H9 (cell line): Measurements from ENCODE around the gene GLT8D1. TPM values are rescaled to one million over a fixed set of nuclear protein-coding genes. Genes with fewer than 3 reads are reported as not detected.

Source experiments
- DNase-seq: peaks from one replicate; pipeline ENCODE4 v3.0.0-alpha.2; 2017
- H2AFZ ChIP-seq: one replicate; pipeline ENCODE4 v1.6.1; 2013; ENCODE audit warnings: mild to moderate bottlenecking, low read length, control low read depth, moderate library complexity
- H2AK5ac ChIP-seq: 2 replicates; pipeline ENCODE4 v1.6.1; 2013; ENCODE audit warnings: low read length, control low read depth, mixed read lengths; ENCODE audit not compliant: insufficient read length
- H2BK120ac ChIP-seq: one replicate; pipeline ENCODE4 v1.6.1; 2013; ENCODE audit warnings: low read depth, mild to moderate bottlenecking, low read length, control low read depth, inconsistent platforms; ENCODE audit not compliant: poor library complexity, severe bottlenecking
- H2BK12ac ChIP-seq: 2 replicates; pipeline ENCODE4 v1.6.1; 2013; ENCODE audit warnings: low read length, control low read depth, mixed read lengths, low read depth; ENCODE audit not compliant: insufficient read length
- H2BK15ac ChIP-seq: 2 replicates; pipeline ENCODE4 v1.6.1; 2013; ENCODE audit warnings: low read depth, low read length, control low read depth
- H2BK20ac ChIP-seq: one replicate; pipeline ENCODE4 v1.6.1; 2013; ENCODE audit warnings: low read depth, mild to moderate bottlenecking, low read length, control low read depth, inconsistent platforms; ENCODE audit not compliant: poor library complexity, severe bottlenecking
- H2BK5ac ChIP-seq: 2 replicates; pipeline ENCODE4 v1.6.1; 2013; ENCODE audit warnings: low read length, control low read depth, mixed read lengths; ENCODE audit not compliant: insufficient read length
- H3K14ac ChIP-seq: 2 replicates; pipeline ENCODE4 v1.6.1; 2013; ENCODE audit warnings: low read length, control low read depth; ENCODE audit not compliant: insufficient read depth
- H3K18ac ChIP-seq: 2 replicates; pipeline ENCODE4 v1.6.1; 2013; ENCODE audit warnings: low read depth, mild to moderate bottlenecking, mixed read lengths, low read length, control low read depth; ENCODE audit not compliant: insufficient read length
- H3K23ac ChIP-seq: 2 replicates; pipeline ENCODE4 v1.6.1; 2013; ENCODE audit warnings: low read length, control low read depth, mixed read lengths, low read depth; ENCODE audit not compliant: insufficient read length
- H3K23me2 ChIP-seq: 2 replicates; pipeline ENCODE4 v1.6.1; 2013; ENCODE audit warnings: low read depth, mild to moderate bottlenecking, mixed read lengths, low read length, control low read depth; ENCODE audit not compliant: insufficient read length, poor library complexity, severe bottlenecking
- H3K27ac ChIP-seq: 2 replicates; pipeline ENCODE4 v1.5.1; 2013; ENCODE audit warnings: low read length, control low read depth, mixed read lengths, low read depth; ENCODE audit not compliant: insufficient read length
- H3K27me3 ChIP-seq: 2 replicates; pipeline ENCODE4 v1.6.1; 2013; ENCODE audit warnings: low read length, control low read depth, inconsistent platforms; ENCODE audit not compliant: insufficient read depth
- H3K4ac ChIP-seq: 2 replicates; pipeline ENCODE4 v1.6.1; 2013; ENCODE audit warnings: low read depth, mild to moderate bottlenecking, control low read depth, inconsistent platforms, low read length, moderate library complexity
- H3K4me1 ChIP-seq: 2 replicates; pipeline ENCODE4 v1.6.1; 2013; ENCODE audit warnings: low read length, control low read depth, inconsistent platforms; ENCODE audit not compliant: insufficient read depth
- H3K4me2 ChIP-seq: 2 replicates; pipeline ENCODE4 v1.6.1; 2013; ENCODE audit warnings: low read length, control low read depth, mixed read lengths; ENCODE audit not compliant: insufficient read length, insufficient read depth
- H3K56ac ChIP-seq: 2 replicates; pipeline ENCODE4 v1.6.1; 2013; ENCODE audit warnings: low read depth, mild to moderate bottlenecking, mixed read lengths, low read length, control low read depth; ENCODE audit not compliant: insufficient read length
- H3K79me1 ChIP-seq: 2 replicates; pipeline ENCODE4 v1.6.1; 2013; ENCODE audit warnings: low read depth, mild to moderate bottlenecking, moderate library complexity, low read length, control low read depth, inconsistent platforms; ENCODE audit not compliant: insufficient read depth, poor library complexity, severe bottlenecking
- H3K79me2 ChIP-seq: 2 replicates; pipeline ENCODE4 v1.6.1; 2013; ENCODE audit warnings: low read length, control low read depth, inconsistent platforms; ENCODE audit not compliant: insufficient read depth
- H3K9ac ChIP-seq: 2 replicates; pipeline ENCODE4 v1.6.1; 2013; ENCODE audit warnings: low read length, control low read depth, mixed read lengths; ENCODE audit not compliant: insufficient read length; ENCODE audit errors: extremely low read depth
- H3K9me3 ChIP-seq: one replicate; pipeline ENCODE4 v1.6.1; 2013; ENCODE audit warnings: low read depth, low read length, inconsistent platforms; ENCODE audit not compliant: control insufficient read depth
- H3T11ph ChIP-seq: one replicate; pipeline ENCODE4 v1.6.1; 2013; ENCODE audit warnings: mild to moderate bottlenecking, low read length, control low read depth, inconsistent platforms
- H4K20me1 ChIP-seq: one replicate; pipeline ENCODE4 v1.6.1; 2013; ENCODE audit not compliant: control insufficient read depth, insufficient read length, insufficient read depth
- H4K5ac ChIP-seq: 2 replicates; pipeline ENCODE4 v1.6.1; 2013; ENCODE audit warnings: low read depth, mild to moderate bottlenecking, mixed read lengths, low read length, control low read depth; ENCODE audit not compliant: insufficient read length
- H4K8ac ChIP-seq: replicated peaks from 2 replicates; pipeline ENCODE4 v1.6.1; 2013; ENCODE audit warnings: low read length, control low read depth, mixed read lengths, low read depth; ENCODE audit not compliant: insufficient read length
- H4K91ac ChIP-seq: 2 replicates; pipeline ENCODE4 v1.6.1; 2013; ENCODE audit warnings: low read depth, mild to moderate bottlenecking, moderate library complexity, mixed read lengths, low read length, control low read depth; ENCODE audit not compliant: insufficient read length
- H3K27ac Mint-ChIP-seq, 3 experiments: 2 replicates in 2 of 3; 3 replicates in 1 of 3; pipeline ENCODE4 v1.8.0; 2020 to 2021; ENCODE audit warnings: mixed read lengths in 3 of 3, mild to moderate bottlenecking in 1 of 3, moderate library complexity in 1 of 3
- H3K27me3 Mint-ChIP-seq: 2 replicates; pipeline ENCODE4 v1.8.0; 2021; ENCODE audit warnings: low read depth, mild to moderate bottlenecking, moderate library complexity, mixed read lengths
- H3K36me3 Mint-ChIP-seq, 3 experiments: 2 replicates in 2 of 3; 3 replicates in 1 of 3; pipeline ENCODE4 v1.8.0; 2020 to 2021; ENCODE audit warnings: low read depth in 3 of 3, mixed read lengths in 3 of 3; ENCODE audit not compliant: insufficient read depth in 1 of 3
- H3K4me1 Mint-ChIP-seq, 2 experiments: 2 replicates each; pipeline ENCODE4 v1.8.0; 2020; ENCODE audit warnings: mixed read lengths in 2 of 2
- H3K4me3 Mint-ChIP-seq, 2 experiments: 2 replicates in 1 of 2; 3 replicates in 1 of 2; pipeline ENCODE4 v1.8.0; 2020 to 2021; ENCODE audit warnings: mild to moderate bottlenecking in 2 of 2, mixed read lengths in 2 of 2, moderate library complexity in 1 of 2
- H3K9me3 Mint-ChIP-seq, 2 experiments: 2 replicates in 1 of 2; 3 replicates in 1 of 2; pipeline ENCODE4 v1.8.0; 2020; ENCODE audit warnings: mild to moderate bottlenecking in 2 of 2, mixed read lengths in 2 of 2, moderate library complexity in 1 of 2
- WGBS: extraction: QIAGEN DNeasy Blood & Tissue Kit; methylation state at CpG from one replicate; pipeline ENCODE4 v1.1.7; 2013; ENCODE audit warnings: missing lambda C conversion rate, low lambda C conversion rate, mixed read lengths; ENCODE audit not compliant: insufficient read length; ENCODE audit errors: extremely low coverage; 5-methylcytosine and 5-hydroxymethylcytosine counted together
- total RNA-seq: library from RNA; stranded (reverse); gene quantifications from 2 replicates; pipeline ENCODE4 v1.2.1, GENCODE V29; 2021
- TF ChIP-seq, protein P1 (sequence below): fragments of 200-600 bp; sonication (generic); conservative IDR thresholded peaks from 3 replicates; pipeline ENCODE4 v1.8.0; 2021; ENCODE audit warnings: antibody characterized with exemption, mild to moderate bottlenecking

The GLT8D1 gene
- total RNA-seq, 1 experiment from 2014 or later: 39.3 TPM

DNA sequence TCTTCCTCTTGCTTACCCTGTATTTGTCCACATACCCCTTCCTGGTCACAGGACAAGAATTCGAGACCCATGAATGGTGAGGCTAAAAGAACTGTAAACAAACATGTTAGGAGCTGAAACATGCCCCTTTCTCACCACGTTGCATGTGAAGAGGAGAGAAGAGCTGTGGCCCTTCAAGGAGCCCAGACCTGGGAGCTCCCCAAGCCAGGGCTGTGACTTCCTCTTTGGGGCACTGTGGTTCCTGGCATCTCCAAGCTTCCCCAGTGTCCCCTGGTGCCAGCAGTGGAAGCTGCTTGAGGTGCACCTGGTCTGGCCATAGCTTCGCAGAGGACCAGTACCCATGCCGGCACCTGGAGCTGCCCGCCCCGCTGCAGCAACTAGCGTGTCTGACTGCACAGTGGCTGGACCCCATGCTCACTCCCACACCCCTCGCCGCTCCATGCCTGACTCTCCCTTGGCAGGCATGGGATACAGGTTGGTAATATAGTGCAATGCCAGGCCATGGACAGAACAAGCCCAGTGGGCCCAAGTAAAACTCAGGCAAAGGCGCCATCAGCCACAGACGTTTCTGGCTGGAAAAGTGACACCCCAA, 10.2 kb upstream of the GLT8D1 start:
- Mint-ChIP-seq H3K27ac (peak overlapping the region; percentile 3 to 78 (median 48); a peak in 3 of 7 replicates), H3K9me3 (no peaks in the 10 kb centered on the region), H3K36me3 (peaks cover 6 to 15% (median 13%) of the 10 kb centered on the region in 3 experiments), H3K27me3 (no peaks in the 10 kb centered on the region), H3K4me1 (peaks cover 2 to 8% of the 10 kb centered on the region in 2 experiments; a peak in 3 of 4 replicates), H3K4me3 (peak overlapping the region in 1 of 2 experiments; percentile 81; a peak in 1 of 5 replicates)
- Histone ChIP-seq H2BK5ac (no peak overlapping the region), H3K9me3 (no peaks in the 10 kb centered on the region), H3K9ac (no peak overlapping the region), H2AFZ (no peak overlapping the region), H3K4ac (no peak overlapping the region), H2BK12ac (no peak overlapping the region), H3K4me1 (no peaks in the 10 kb centered on the region; the same call in 1 of the 2 replicates), H3T11ph (no peak overlapping the region), H3K56ac (no peak overlapping the region), H4K5ac (no peak overlapping the region), H3K27ac (no peak overlapping the region), H3K79me2 (no peaks in the 10 kb centered on the region), H2BK15ac (no peak overlapping the region), H3K27me3 (no peaks in the 10 kb centered on the region), H2BK120ac (no peak overlapping the region), H2AK5ac (no peak overlapping the region), H3K4me2 (no peak overlapping the region), H2BK20ac (no peak overlapping the region), H3K18ac (no peak overlapping the region), H4K20me1 (no peaks in the 10 kb centered on the region), H3K23ac (no peak overlapping the region), H4K8ac (no peak overlapping the region), H4K91ac (no peak overlapping the region), H3K23me2 (peaks cover 9% of the 10 kb centered on the region), H3K79me1 (no peaks in the 10 kb centered on the region), H3K14ac (no peak overlapping the region)
- no peak for DNase-seq
- WGBS: no CpG with 5 or more reads among the region's 11 CpGs
- TF ChIP-seq, protein P1, sequence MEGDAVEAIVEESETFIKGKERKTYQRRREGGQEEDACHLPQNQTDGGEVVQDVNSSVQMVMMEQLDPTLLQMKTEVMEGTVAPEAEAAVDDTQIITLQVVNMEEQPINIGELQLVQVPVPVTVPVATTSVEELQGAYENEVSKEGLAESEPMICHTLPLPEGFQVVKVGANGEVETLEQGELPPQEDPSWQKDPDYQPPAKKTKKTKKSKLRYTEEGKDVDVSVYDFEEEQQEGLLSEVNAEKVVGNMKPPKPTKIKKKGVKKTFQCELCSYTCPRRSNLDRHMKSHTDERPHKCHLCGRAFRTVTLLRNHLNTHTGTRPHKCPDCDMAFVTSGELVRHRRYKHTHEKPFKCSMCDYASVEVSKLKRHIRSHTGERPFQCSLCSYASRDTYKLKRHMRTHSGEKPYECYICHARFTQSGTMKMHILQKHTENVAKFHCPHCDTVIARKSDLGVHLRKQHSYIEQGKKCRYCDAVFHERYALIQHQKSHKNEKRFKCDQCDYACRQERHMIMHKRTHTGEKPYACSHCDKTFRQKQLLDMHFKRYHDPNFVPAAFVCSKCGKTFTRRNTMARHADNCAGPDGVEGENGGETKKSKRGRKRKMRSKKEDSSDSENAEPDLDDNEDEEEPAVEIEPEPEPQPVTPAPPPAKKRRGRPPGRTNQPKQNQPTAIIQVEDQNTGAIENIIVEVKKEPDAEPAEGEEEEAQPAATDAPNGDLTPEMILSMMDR: no peak
